GM20000 (cell line): ENCODE data around the gene IFT81.

Experiments
- DNase-seq: peaks from one replicate; pipeline ENCODE4 v3.0.0; 2012; ENCODE audit warnings: low spot score
- TF ChIP-seq, protein P1 (sequence below): IDR thresholded peaks from 2 replicates; pipeline ENCODE4 v1.5.1; 2012; ENCODE audit warnings: mild to moderate bottlenecking, control low read depth; ENCODE audit errors: extremely low read depth, missing control alignments

IFT81 gene

DNA sequence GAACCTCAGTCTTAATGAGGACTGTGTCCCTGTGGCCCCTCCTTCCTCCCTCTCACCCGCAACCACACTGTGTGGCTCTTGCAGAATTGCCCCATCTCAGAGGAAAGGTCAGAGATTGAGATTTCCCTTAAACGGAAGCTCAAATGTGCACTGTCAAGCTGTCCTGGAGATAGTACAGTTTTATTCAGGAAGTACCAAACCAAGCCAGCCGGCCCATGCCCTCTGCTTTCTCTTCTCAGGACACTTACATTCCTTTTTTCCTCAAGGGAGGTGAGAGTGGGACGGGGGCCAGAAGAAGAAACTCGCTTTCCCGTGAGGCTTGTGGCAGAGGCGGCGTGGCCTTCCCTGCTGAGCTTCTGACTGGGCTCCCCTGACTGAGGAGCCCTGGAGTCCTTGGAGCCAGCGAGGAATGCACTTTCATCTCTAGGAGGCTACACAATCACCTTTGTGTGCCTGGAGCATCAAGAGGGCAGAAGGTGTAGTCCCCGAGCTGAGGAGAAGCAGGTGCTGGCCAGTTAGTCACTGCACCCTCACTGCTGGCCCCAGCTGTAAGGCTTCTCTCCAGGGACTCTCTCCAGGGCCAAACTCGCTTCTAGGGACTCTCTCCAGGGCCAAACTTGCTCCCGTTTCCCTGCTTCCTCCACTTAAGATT lies 132.7 kb downstream of the IFT81 start:
- TF ChIP-seq, protein P1, sequence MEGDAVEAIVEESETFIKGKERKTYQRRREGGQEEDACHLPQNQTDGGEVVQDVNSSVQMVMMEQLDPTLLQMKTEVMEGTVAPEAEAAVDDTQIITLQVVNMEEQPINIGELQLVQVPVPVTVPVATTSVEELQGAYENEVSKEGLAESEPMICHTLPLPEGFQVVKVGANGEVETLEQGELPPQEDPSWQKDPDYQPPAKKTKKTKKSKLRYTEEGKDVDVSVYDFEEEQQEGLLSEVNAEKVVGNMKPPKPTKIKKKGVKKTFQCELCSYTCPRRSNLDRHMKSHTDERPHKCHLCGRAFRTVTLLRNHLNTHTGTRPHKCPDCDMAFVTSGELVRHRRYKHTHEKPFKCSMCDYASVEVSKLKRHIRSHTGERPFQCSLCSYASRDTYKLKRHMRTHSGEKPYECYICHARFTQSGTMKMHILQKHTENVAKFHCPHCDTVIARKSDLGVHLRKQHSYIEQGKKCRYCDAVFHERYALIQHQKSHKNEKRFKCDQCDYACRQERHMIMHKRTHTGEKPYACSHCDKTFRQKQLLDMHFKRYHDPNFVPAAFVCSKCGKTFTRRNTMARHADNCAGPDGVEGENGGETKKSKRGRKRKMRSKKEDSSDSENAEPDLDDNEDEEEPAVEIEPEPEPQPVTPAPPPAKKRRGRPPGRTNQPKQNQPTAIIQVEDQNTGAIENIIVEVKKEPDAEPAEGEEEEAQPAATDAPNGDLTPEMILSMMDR, result no peak
- DNase-seq, result no peak

GRCh38 chr12:110258466-110258865 lies 134.3 kb downstream of the IFT81 start:
- no peak for DNase-seq
- TF ChIP-seq, protein P1, result no peak

GRCh38 chr12:110262442-110263388 lies 138.6 kb downstream of the IFT81 start:
- DNase-seq, result no peak
- TF ChIP-seq, protein P1, result no peak

DNA sequence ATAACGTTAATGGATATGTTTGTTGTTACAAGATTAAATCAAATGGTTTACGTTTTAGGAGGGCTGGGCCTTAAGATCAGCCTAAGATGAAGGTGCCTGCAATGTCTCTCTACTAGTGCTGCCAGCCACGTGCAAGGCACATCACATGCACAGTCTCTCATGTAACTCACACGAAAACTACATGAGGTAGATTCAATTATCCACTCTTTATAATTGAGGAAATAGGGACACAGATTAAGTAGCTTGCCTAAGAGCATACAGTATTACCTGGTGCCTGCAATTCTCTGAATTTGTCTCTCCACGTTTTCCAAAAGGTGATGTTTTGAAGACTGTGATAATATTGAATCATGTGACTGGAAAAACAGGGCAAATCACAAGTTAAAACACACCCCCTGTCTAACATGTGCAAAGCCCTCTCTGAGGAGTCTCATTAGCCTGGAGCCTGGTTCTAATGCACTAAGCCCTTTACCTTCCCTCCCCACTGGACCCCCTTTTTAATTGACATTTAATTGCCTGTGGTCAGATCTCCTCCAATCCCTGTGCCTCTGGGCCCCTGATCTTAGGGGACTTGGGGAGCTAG lies 142.3 kb downstream of the IFT81 start:
- TF ChIP-seq, protein P1, result no peak
- no peak for DNase-seq

DNA sequence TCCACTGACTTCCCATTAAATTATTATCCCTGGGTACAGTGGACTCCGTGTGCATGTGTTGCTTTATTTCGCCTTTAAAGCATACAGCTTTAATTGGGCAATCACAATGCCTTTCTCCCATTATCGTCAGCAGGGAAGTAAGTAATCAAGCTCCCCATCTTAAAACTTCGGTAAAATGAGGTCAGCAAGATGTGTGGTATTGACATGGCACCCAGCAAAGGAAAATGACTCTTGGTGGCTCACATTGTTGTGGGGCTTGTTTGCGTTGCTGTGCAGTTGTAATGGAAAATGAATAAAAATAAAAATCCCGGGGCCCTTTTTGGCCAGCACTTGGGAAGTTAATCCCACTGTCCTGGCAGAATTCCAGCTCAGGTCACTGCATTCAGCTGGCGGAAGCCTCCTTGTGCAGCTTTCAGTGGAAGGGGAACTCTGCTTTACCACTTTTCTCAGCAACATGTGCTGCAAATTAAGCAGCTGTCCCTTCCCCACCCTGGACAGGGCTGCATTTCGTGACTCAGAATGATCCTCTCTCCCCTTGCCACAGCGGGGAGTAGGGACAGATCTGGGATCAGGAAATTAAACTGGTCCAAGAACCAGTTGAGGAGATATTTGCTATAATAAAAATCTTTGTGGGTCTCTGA lies 142.9 kb downstream of the IFT81 start:
- TF ChIP-seq, protein P1, result no peak
- DNase-seq, result no peak
